ENCODE data around the gene TAGLN. TPM values are rescaled to one million over a fixed set of nuclear protein-coding genes. Genes with fewer than 3 reads are reported as not detected.

The TAGLN gene
- 122 TPM for total RNA-seq
- long read RNA-seq, transcript TAGLN-202 (5 exons, 928 nt) = major isoform, 46 of 50 reads
- long read RNA-seq, partial matches to known transcripts = 0 of 50 reads
- long read RNA-seq, other reads (novel, unspliced or antisense) = 0 of 50 reads

DNA sequence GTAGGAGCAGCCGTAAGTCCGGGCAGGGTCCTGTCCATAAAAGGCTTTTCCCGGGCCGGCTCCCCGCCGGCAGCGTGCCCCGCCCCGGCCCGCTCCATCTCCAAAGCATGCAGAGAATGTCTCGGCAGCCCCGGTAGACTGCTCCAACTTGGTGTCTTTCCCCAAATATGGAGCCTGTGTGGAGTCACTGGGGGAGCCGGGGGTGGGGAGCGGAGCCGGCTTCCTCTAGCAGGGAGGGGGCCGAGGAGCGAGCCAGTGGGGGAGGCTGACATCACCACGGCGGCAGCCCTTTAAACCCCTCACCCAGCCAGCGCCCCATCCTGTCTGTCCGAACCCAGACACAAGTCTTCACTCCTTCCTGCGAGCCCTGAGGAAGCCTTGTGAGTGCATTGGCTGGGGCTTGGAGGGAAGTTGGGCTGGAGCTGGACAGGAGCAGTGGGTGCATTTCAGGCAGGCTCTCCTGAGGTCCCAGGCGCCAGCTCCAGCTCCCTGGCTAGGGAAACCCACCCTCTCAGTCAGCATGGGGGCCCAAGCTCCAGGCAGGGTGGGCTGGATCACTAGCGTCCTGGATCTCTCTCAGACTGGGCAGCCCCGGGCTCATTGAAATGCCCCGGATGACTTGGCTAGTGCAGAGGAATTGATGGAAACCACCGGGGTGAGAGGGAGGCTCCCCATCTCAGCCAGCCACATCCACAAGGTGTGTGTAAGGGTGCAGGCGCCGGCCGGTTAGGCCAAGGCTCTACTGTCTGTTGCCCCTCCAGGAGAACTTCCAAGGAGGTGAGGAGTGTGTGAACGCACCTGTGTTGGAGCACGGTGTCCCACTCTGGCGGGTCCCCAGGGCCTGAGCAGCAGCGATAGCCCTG, at the start of gene TAGLN:
Gene TAGLN (plus strand): TSS at position 318 of the 863 bp plus-strand sequence. CDS start 3,644 bp downstream, outside the sequence.
- ATAC-seq (peak; percentile 77), DNase-seq (ENCODE audit: missing footprints) (peak; percentile 79)
- intact Hi-C loops (cut with DNase I) = loop anchor here (2.0 kb wide), 1 partner anchor 20 kb away; no protein-coding TSS in a partner anchor

DNA sequence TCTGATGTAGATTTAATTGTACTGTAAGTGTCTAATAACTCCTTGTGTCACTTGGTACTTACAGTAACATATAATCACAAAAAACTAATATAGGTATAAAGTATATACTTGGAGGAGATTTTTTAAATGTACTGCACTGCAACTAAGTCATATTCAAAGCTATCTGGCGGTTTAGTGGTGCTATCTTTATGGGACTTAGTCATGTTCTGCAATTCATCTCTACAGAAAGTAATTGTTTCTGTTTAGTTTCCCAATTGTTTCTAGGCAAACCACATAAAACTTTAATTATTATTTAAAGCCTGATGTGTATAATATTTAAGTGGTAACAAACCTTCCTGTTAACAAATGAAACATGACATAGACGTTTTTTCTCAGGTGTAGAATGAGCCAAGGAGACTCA, 47.1 kb upstream of the TAGLN start:
- DNase-seq (ENCODE audit: missing footprints) = no peak
- intact Hi-C loops (cut with DNase I) = no loop called here
- no peak for ATAC-seq

DNA sequence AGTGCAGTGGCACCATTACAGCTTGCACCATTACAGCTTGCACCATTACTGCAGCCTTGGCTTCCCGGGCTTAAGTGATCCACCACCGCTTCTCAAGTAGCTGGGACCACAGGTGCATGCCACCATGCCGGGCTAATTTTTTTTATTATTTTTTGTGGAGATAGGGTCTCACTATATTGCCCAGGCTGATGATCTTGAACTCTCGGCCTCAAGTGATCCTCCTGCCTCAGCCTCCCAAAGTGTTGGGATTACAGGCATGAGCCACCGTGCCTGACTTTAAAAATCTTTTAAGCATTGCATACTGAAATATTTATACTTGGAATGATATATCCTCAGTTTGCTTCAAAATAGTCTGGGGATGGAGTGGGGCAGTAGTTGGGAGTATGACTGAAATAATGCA, 44.7 kb upstream of the TAGLN start:
- intact Hi-C loops (cut with DNase I) = no loop called here
- DNase-seq (ENCODE audit: missing footprints) (no peak), ATAC-seq (no peak)

DNA sequence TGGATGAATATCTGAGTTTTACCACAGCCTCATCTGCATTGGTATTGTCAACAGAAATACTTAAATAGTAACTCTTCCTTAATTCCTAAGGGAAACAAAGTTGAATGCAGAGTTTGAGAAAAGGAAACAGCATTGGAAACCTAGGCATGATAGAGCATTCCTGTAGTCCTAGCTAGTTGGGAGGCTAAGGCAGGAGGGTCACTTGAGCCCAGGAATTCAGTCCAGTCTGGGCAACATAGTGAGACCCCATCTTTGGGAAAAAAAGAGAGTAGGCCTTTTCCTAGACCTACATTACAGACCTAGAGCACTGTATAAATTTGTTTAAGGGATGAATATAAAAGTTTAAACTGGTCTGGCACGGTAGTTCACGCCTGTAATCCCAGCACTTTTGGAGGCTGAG, 41.7 kb upstream of the TAGLN start:
- no peak for ATAC-seq

DNA sequence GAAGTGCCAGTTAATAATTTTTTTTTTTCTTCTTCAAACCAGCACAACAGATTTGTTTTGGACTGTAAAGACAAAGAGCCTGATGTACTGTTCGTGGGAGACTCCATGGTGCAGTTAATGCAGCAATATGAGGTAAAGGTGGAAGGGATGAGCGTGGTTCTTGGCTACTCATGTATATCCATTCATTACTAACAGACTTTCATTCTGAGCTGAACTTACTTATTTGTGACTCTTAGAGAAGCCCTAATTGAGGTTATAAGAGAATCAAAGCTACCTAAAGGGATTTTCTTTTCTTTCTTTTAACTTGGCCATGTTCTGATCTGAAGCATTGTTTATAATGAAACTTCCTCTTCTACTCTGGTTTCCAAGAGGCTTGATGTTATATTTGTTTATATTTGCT, 39.3 kb upstream of the TAGLN start:
- DNase-seq (ENCODE audit: missing footprints) (no peak), ATAC-seq (no peak)
- intact Hi-C loops (cut with DNase I) = no loop called here

More for the DNA sequence above, 41.7 kb upstream of the TAGLN start:
- no peak for DNase-seq (ENCODE audit: missing footprints)
- intact Hi-C loops (cut with DNase I) = no loop called here

DNA sequence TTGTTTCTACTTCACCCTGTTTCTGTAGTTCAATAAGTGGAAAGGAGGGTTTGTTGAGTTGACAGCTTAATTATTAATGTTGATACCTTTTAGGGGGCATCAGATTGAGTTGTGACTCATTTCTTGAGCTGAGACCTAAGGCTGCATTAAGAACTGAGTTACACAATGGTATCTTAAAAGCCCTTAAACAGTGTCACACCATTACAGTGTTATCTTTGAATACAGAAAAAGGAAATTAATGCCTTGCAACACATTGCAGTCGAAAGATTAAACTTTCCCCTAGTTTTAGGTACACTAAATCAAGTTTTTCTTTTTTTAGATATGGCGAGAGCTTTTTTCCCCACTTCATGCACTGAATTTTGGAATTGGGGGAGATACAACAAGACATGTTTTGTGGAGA, 38.3 kb upstream of the TAGLN start:
- DNase-seq (ENCODE audit: missing footprints) (no peak), ATAC-seq (no peak)
- intact Hi-C loops (cut with DNase I) = no loop called here

DNA sequence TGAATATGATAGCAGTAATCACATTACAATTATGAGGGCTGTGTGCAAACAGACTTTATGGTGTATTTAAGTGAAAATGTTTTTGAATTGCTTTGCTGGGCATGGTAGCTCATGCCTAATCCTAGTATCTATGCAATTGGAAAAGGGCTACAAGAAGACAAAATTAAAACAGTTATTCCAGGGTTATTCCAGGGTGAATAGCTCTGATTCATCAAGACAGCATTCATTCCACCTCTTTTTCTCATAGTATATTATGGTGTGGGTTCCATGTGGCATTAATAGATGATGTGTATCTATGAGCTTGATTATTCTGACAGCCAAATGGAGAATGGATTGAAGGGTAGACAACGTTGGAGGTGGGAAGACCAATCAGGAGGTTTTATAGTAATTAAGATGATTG, 32.7 kb upstream of the TAGLN start:
- intact Hi-C loops (cut with DNase I) = no loop called here

DNA sequence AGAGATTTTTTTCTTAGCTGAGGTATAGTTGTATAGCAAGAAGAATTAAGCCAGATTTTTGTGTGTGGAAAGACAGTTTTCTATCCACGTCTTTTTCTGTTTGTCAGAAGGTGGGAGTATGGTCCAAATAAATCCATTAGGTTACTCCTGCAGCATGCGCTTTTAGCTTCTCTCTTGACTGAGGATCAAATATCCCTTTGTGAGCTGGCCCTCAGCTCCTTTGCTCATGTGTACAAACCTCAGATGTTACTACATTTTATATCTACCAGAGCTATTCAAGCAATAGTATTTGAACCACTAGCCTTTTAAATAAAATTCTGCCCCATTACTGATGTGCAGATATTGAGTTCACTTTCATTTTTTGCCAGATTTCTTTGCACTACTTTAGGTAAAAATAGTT, 29.4 kb upstream of the TAGLN start:
- no peak for DNase-seq (ENCODE audit: missing footprints)
- no peak for ATAC-seq
- intact Hi-C loops (cut with DNase I) = no loop called here

More for the DNA sequence above, 32.7 kb upstream of the TAGLN start:
- ATAC-seq (no peak), DNase-seq (ENCODE audit: missing footprints) (no peak)

DNA sequence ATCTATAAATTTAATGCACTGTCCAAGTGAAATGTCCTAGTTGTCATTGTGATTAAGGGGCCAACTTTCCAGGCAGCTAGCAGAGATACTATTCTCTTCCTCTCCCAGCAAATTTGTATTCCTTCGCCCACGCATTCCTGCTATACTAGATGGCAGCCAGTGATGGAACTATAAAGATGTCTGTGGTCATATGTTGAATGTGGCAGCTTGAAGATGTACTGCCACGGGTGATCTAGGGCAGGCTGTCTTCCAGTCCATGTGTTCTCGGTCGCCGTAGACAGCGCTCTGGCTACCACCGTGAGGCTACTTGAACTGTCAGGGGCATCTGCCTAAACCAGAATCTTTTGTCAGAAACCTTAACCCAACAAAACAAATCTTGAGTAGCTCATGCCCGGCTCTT, 29.0 kb upstream of the TAGLN start:
- DNase-seq (ENCODE audit: missing footprints) (no peak), ATAC-seq (no peak)
- intact Hi-C loops (cut with DNase I) = no loop called here

DNA sequence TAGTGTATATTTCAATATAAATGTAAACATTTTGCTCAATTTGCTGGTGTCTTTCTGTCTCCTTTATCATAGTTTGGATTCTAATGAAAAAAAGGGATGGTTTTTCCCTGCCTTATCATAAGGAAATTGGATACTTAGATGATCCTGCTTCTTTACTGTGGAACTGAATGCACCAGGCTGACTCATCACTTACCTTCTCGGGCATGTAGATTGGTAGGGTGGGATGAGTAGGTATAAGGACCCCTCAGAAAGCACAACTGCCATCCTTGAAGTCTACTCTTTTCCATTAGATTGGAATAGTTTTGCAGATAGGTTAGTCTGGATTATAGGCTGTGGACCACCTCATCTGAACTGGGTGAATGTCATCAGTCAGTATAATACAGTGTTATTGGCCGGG, 28.2 kb upstream of the TAGLN start:
- intact Hi-C loops (cut with DNase I) = no loop called here
- peak; percentile 7 for ATAC-seq

DNA sequence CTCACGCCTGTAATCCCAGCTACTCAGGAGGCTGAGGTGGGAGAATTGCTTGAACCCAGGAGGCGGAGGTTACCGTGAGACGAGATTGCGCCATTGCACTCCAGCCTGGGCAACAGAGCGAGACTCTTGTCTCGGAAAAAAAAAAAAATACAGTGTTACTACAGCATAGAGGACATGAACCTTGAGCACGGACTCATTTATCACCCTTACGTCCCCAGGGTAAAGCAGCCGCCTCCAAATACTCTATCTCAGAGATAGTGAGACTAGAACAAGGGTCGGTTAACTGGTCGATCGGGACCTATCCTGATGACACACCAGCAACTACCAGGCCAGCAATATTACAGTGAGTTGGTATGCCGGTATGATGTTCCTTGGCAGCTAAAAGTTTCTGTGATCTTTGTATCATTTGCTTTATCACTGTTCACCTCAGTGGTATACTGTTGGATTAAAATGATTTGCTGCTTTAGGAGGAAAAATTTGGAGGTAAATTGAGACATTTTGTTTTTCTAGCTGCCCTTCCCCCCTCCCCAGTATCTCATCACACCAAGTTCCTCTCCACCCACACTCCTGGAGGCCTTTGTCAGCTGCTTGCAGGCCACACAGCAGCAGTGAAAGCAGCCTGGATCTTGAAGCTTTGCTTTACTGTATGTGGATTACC, 27.6 kb upstream of the TAGLN start:
- DNase-seq (ENCODE audit: missing footprints) (no peak), ATAC-seq (peak; percentile 14)
- intact Hi-C loops (cut with DNase I) = no loop called here

More for the DNA sequence above, 28.2 kb upstream of the TAGLN start:
- DNase-seq (ENCODE audit: missing footprints) = no peak

DNA sequence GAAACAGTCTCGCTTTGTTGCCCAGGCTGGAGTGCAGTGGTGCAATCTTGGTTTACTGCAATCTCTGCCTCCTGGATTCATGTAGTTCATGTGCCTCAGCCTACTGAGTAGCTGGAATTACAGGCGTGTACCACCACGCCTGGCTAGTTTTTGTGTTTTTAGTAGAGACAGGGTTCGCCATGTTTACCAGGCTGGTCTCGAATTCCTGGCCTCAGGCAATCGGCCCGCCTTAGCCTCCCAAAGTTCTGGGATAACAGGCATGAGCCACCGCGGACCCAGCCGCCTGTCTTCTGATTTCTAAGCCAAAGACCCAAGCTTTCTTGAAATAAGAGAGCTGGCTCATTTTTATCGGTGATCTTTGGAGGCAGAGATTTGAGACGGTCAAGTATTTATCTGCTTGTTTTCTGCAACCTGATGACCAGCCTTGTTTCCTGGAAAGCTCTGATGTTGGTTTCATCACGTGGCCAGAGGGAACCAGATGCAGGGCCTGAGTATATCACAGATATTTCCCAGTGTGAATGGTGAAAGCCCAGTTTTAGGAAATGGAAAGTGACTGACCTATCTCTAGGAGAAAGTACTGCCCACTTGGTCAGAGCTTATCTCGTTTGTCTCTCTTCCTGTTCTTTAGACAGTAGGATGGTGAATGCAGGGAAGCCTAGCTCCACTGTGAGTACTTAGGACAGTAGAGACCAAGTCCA, 26.3 kb upstream of the TAGLN start:
- ATAC-seq = peak; percentile 21
- no peak for DNase-seq (ENCODE audit: missing footprints)
- intact Hi-C loops (cut with DNase I) = no loop called here

DNA sequence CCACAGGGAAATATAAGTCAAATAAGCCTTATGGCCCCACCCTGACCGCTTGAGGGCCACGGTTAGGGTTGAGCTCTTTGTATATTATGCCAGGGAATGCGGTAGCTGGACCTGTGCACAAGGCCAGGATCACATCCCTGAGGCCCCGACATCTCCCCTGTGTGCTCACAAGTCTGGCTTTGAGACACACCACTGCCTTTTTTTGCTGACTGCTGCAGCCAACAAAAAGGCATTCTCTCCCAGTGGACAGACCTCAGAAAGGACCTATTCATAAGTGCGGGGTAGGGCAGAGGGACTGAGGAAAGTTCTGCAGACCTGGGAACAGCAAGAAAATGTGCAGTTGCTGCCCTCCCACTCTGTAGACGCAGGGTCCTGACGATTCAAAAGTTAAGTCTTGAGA, 24.1 kb upstream of the TAGLN start:
- ATAC-seq = no peak
- intact Hi-C loops (cut with DNase I) = loop anchor here (5.0 kb wide), 2 partner anchors 33 to 57 kb away; partner anchors contain the start of genes PAFAH1B2, PCSK7 and RNF214
- DNase-seq (ENCODE audit: missing footprints) = no peak

DNA sequence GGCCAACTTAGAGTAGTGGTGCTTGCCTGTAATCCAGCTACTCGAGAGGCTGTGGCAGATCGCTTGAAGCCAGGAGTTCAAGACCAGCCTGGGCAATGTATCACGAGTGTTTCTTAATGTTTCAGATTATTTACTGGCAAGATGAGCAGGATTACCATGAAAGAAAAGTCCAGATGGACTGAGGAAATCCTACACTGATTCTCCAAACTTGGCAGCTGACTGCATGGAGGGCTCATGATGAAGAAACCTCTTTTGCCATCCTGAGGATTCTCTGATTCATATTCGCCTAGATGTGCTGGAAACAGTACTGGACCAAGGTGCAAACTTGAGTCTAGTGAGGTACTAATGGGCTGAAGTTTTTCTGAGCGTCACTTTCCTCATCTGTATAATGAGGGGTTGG, 23.4 kb upstream of the TAGLN start:
- intact Hi-C loops (cut with DNase I) = loop anchor here (5.0 kb wide), 2 partner anchors 33 to 57 kb away; partner anchors contain the start of genes PAFAH1B2, PCSK7 and RNF214
- DNase-seq (ENCODE audit: missing footprints) (no peak), ATAC-seq (no peak)

DNA sequence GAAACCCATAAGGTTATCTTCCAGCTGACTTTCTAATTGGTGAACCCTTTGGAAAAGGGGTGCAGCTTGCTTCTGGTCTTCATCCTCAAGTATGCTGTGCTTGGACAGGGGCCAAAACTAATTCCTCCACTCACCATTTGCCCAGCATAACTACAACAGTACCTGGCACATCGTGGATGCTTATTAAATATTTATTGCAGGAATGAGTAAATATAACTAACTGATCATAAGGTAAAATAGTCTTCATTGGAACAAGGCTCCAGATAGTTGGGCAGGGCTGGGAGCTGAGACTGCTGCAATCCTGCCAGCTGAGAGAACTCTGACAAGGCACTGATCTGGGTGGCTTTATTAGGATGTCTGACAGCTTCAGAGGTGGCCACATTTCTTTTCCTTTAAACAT, 23.0 kb upstream of the TAGLN start:
- ATAC-seq = no peak
- intact Hi-C loops (cut with DNase I) = loop anchor here (5.0 kb wide), 2 partner anchors 34 to 56 kb away; partner anchors contain the start of genes PAFAH1B2, PCSK7 and RNF214
- DNase-seq (ENCODE audit: missing footprints) = no peak

DNA sequence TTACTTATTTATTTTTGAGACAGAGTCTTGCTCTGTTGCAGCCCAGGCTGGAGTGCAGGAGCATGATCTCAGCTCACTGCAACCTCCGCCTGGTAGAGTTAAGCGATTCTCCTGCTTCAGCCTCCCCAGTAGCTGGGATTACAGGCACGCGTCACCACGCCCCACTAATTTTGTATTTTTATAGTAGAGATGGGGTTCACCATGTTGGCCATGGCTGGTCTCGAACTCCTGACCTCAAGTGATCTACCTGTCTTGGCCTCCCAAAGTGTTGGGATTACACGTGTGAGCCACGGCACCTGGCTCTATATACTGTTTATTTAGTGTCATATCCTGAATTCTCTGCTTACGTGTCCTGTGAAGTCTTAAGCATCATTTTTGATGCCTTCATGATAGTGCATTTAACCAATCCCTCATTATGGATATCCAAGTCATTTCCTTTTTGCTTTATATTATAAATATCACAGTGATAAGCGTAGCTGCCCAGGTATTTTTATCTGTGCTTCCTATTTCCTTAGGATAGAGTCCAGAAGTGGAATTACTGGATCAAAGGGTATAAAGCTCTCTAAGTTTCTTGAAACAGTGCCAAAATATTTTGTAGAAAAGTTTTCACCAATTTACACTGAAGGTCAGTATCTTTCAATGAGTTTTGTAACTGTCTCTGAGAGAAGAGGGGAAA, 21.5 kb upstream of the TAGLN start:
- intact Hi-C loops (cut with DNase I) = loop anchor here (2.0 to 5.0 kb wide), 3 partner anchors 35 to 55 kb away; partner anchors contain the start of genes PAFAH1B2, PCSK7 and RNF214
- no peak for DNase-seq (ENCODE audit: missing footprints)
- ATAC-seq = no peak

DNA sequence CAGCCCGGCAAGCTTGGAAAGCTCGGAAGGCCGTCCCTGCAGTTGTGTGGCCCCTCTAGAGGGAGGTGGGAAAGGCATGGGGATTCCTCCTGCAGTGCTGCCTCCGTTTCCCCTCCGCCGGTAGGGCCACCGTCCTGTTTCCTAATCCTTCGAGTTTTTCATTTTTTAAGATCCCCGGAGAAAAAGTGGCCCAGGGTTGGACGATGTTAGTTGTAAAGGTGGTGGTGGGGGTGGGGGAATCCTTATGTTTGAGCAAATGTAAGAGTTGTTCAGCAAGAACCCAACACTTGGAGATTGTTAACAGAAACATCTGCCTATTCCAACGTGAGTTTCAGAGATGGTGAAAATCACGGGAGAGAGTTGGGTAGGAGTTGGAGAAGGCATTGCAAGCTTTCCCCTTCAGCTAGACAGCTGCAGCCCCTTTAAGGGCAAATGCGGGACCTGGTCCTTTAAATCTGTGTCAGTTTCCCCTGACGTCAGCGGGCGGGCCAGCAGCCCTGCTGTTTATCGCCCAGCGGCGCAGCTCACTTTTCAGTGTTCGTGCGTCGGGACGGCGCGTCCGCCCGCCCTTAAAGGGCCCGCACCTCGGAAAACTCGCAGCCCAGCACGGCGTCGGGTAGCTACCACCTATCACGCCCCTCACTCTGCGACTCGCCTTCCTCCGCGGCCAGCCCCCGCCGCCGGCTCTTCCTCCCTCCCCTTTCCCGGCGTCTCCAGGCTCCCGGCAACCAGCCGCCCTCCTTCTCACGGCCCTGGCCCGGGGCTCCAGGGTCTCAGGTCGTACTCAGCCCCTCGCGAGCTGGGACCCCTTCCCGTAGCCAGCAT, 20.7 kb upstream of the TAGLN start, which contains the start of gene SIDT2:
Gene SIDT2 (plus strand): TSS at position 534 of the 825 bp plus-strand sequence. CDS start 521 bp downstream, outside the sequence.
- intact Hi-C loops (cut with DNase I) = loop anchor here (2.0 to 5.0 kb wide), 3 partner anchors 36 to 54 kb away; partner anchors contain the start of genes PAFAH1B2, PCSK7 and RNF214
- ATAC-seq = peak; percentile 95
- DNase-seq (ENCODE audit: missing footprints) = peak; percentile 97
